Measurements from ENCODE around the gene FANK1. TPM values are rescaled to one million over a fixed set of nuclear protein-coding genes. Genes with fewer than 3 reads are reported as not detected.

Gene FANK1
- total RNA-seq, 4 donors from 2014 or later, result 0.24 to 0.61 (median 0.42) TPM; not detected in 1

DNA sequence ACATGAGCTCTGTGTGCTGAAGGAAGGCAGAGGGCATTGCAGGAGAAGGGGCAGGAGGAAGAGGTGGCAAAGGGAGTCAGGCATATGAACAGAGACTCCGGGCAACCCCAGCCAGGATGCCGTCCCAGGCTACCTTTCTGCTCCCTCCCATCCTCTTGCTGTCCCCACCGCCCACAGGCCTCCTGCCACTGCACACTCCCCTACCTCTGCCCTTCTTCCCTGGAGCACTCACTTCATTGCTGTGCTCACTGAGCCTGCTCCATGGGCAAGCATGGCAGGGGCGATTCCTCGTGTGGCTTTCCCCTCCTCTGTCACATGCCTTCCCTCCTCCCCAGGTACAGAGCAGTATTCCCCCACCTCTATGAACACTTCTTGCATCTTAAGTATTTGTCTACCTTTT, 93.4 kb downstream of the FANK1 start:
- Histone ChIP-seq H3K9me3 (no peaks in the 10 kb centered on the region), H3K4me3 (no peak overlapping the region), H3K27ac (no peak overlapping the region), H3K27me3 (no peaks in the 10 kb centered on the region), H3K36me3 (no peaks in the 10 kb centered on the region), H3K4me1 (no peaks in the 10 kb centered on the region)
- no peak for ATAC-seq
- intact Hi-C loops (cut with DNase I; ENCODE audit: low total_unique reads), result loop anchor here (10.0 kb wide), 2 partner anchors 515 to 1865 kb away; no protein-coding TSS in a partner anchor
- TF ChIP-seq CTCF (IDR thresholded peaks at IDR 0.05 in 4 of 5, conservative IDR thresholded peaks at IDR 0.05 in 1 of 5), result no peak
- TF ChIP-seq POLR2A (IDR thresholded peaks at IDR 0.05), result no peak
- in situ Hi-C loops (cut with MboI; ENCODE audit: low sequenced_read_pairs in 4 of 4), result loop anchor here in 3 of 4 donors (10.0 to 25.0 kb wide), 3 partner anchors 398 to 523 kb away; partner anchors contain the start of gene ADAM12 (in 1 of the 3)
- DNase-seq, result no peak

- Histone ChIP-seq H3K27me3 (no peaks in the 10 kb centered on the region), H3K27ac (no peak overlapping the region), H3K36me3 (no peaks in the 10 kb centered on the region), H3K9me3 (no peaks in the 10 kb centered on the region), H3K4me1 (no peaks in the 10 kb centered on the region), H3K4me3 (no peak overlapping the region)
- DNase-seq (no peak), ATAC-seq (no peak)
- TF ChIP-seq CTCF (IDR thresholded peaks at IDR 0.05 in 4 of 5, conservative IDR thresholded peaks at IDR 0.05 in 1 of 5) (no peak), POLR2A (IDR thresholded peaks at IDR 0.05) (no peak)
- in situ Hi-C loops (cut with MboI; ENCODE audit: low sequenced_read_pairs in 4 of 4), result loop anchor here in 3 of 4 donors (25.0 kb wide), 2 partner anchors 396 to 521 kb away; partner anchors contain the start of gene ADAM12 (in 1 of the 3)
- intact Hi-C loops (cut with DNase I; ENCODE audit: low total_unique reads), result no loop called here
Observed at GRCh38 chr10:125990974-125991373, 94.6 kb downstream of the FANK1 start.

DNA sequence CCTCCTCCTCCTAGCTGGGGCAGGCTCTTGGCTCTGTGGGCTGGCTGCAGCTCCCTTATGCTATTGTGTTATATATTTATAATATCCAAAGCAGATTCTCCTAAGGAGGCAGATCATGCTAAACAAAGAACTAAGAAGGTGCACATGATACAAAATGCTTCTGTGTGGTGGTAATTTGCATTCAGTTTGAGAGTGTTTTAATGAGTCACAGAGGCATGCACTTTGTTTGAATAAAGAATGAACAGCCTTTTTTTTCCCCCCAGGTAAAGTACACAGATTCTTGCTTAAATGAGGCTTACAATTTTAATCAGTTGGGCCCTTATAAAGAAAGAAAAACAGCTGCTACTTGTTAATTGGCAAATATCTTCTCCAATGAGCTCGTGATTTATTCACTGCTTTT, 95.0 kb downstream of the FANK1 start:
- intact Hi-C loops (cut with DNase I; ENCODE audit: low total_unique reads) (no loop called here), in situ Hi-C loops (cut with MboI; ENCODE audit: low sequenced_read_pairs in 4 of 4) (loop anchor here in 3 of 4 donors (25.0 kb wide), 2 partner anchors 396 to 521 kb away; partner anchors contain the start of gene ADAM12 (in 1 of the 3))
- TF ChIP-seq POLR2A (IDR thresholded peaks at IDR 0.05) (no peak), CTCF (IDR thresholded peaks at IDR 0.05 in 4 of 5, conservative IDR thresholded peaks at IDR 0.05 in 1 of 5) (no peak)
- Histone ChIP-seq H3K9me3 (no peaks in the 10 kb centered on the region), H3K4me3 (no peak overlapping the region), H3K36me3 (no peaks in the 10 kb centered on the region), H3K4me1 (no peaks in the 10 kb centered on the region), H3K27me3 (no peaks in the 10 kb centered on the region), H3K27ac (no peak overlapping the region)
- ATAC-seq (no peak), DNase-seq (no peak)

DNA sequence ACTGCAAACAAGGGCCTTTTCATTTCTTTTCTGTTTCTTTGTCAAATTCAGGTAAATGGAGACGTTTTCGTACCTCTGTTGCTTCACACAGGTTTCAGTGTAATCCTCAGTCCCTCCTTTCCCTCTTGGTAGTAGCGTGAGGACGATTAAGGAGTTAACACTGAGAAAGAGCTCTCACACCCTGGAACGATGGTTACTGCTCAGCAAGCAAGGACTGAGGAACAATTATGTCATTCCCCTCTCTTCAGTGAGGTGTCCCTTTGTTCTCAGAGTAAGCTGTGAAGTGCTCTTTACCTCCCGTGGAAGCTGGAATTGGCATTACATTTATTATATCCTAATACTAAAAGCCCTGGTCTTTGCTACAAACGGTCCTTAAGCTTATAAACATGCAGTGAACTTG, 95.9 kb downstream of the FANK1 start:
- no peak overlapping the region for H3K27ac ChIP-seq
- intact Hi-C loops (cut with DNase I; ENCODE audit: low total_unique reads) (no loop called here), in situ Hi-C loops (cut with MboI; ENCODE audit: low sequenced_read_pairs in 4 of 4) (loop anchor here in 3 of 4 donors (25.0 kb wide), 2 partner anchors 395 to 520 kb away; partner anchors contain the start of gene ADAM12 (in 1 of the 3))
- H3K36me3 ChIP-seq, result no peaks in the 10 kb centered on the region
- H3K27me3 ChIP-seq, result no peaks in the 10 kb centered on the region
- H3K9me3 ChIP-seq, result no peaks in the 10 kb centered on the region
- DNase-seq (no peak), ATAC-seq (no peak)
- TF ChIP-seq POLR2A (IDR thresholded peaks at IDR 0.05), result no peak
- no peak for TF ChIP-seq CTCF (IDR thresholded peaks at IDR 0.05 in 4 of 5, conservative IDR thresholded peaks at IDR 0.05 in 1 of 5)
- no peak overlapping the region for H3K4me3 ChIP-seq
- no peaks in the 10 kb centered on the region for H3K4me1 ChIP-seq

DNA sequence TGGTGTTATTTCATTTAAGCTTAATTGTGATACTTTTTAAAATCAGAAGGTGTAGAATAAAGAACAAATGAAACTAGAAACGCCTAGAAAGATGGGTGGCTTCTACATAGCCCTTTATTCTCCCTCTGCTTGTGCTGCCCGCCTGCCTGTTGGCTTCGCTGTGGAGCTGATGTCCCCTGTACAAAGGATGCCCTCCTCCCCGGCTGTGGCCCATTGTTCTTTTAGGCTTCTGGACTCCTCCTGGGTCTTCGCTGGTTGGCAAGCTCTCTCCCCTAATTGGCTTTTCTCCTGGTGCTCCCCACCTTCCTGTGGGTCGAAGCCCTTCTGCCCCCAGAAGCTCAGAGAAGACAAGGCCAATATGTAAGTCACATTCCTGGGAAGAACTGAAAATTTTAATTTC, 98.2 kb downstream of the FANK1 start:
- in situ Hi-C loops (cut with MboI; ENCODE audit: low sequenced_read_pairs in 4 of 4), result loop anchor here in 3 of 4 donors (25.0 kb wide), 2 partner anchors 393 to 518 kb away; partner anchors contain the start of gene ADAM12 (in 1 of the 3)
- no peak for DNase-seq

More for the DNA sequence above, 98.2 kb downstream of the FANK1 start:
- no peak for ATAC-seq
- Histone ChIP-seq H3K36me3 (no peaks in the 10 kb centered on the region), H3K27me3 (no peaks in the 10 kb centered on the region), H3K9me3 (no peaks in the 10 kb centered on the region), H3K4me3 (no peak overlapping the region), H3K27ac (no peak overlapping the region), H3K4me1 (no peaks in the 10 kb centered on the region)
- TF ChIP-seq CTCF (IDR thresholded peaks at IDR 0.05 in 4 of 5, conservative IDR thresholded peaks at IDR 0.05 in 1 of 5) (no peak), POLR2A (IDR thresholded peaks at IDR 0.05) (no peak)
- intact Hi-C loops (cut with DNase I; ENCODE audit: low total_unique reads), result no loop called here
